PC-3 (cell line): ENCODE data around the gene ARMH4. TPM values are rescaled to one million over a fixed set of nuclear protein-coding genes. Genes with fewer than 3 reads are reported as not detected.

ENCODE experiments used
- ATAC-seq: fragments of 200-7000 bp; cut with Tn5 transposase; 2 replicates; pipeline ENCODE4 v1.9.1; 2020; ENCODE audit warnings: mild to moderate bottlenecking, moderate library complexity
- BruUV-seq: library from RNA; stranded (reverse); fragments of 400-500 nt; replicated peaks from 2 replicates; lab custom pipeline; 2021; lab: Mats Ljungman, UMichigan
- CTCF ChIA-PET: fragments of 300-600 bp; sonication (Branson Sonifier 250); formaldehyde crosslinking; loops from one replicate; lab custom pipeline; 2022; ENCODE audit warnings: antibody characterized with exemption; lab: Charles Lee
- POLR2A ChIA-PET: fragments of 300-600 bp; sonication (Branson Sonifier 250); formaldehyde crosslinking; loops from one replicate; lab custom pipeline; 2022; ENCODE audit warnings: antibody characterized with exemption; ENCODE audit not compliant: unreplicated experiment; lab: Charles Lee
- DNase-seq: peaks from one replicate; pipeline ENCODE4 v3.0.0-alpha.2; 2015
- H2AFZ ChIP-seq: fragments of 300-600 bp; sonication (generic); 2 replicates; pipeline ENCODE4 v1.6.0; 2016; ENCODE audit warnings: antibody characterized with exemption, low read length
- H3F3A ChIP-seq: fragments of 300-600 bp; sonication (generic); one replicate; pipeline ENCODE4 v1.6.0; 2017; ENCODE audit warnings: antibody characterized with exemption, low read length, control low read depth, mild to moderate bottlenecking; ENCODE audit not compliant: unreplicated experiment
- H3K27ac ChIP-seq: fragments of 300-600 bp; sonication (generic); 2 replicates; pipeline ENCODE4 v1.5.1; 2016; ENCODE audit warnings: mild to moderate bottlenecking, low read length
- H3K27me3 ChIP-seq: fragments of 300-600 bp; sonication (generic); 2 replicates; pipeline ENCODE4 v1.6.1; 2016; ENCODE audit warnings: low read length, mixed read lengths
- H3K36me3 ChIP-seq: fragments of 300-600 bp; sonication (generic); 2 replicates; pipeline ENCODE4 v1.6.1; 2016; ENCODE audit warnings: low read depth, mixed run types, low read length, mixed read lengths
- H3K4me1 ChIP-seq: fragments of 300-600 bp; sonication (generic); 2 replicates; pipeline ENCODE4 v1.5.1; 2016; ENCODE audit warnings: low read length; ENCODE audit not compliant: insufficient read depth
- H3K4me2 ChIP-seq: fragments of 300-600 bp; sonication (generic); 2 replicates; pipeline ENCODE4 v1.6.0; 2016; ENCODE audit warnings: low read length
- H3K4me3 ChIP-seq: fragments of 300-600 bp; sonication (generic); 2 replicates; pipeline ENCODE4 v1.5.1; 2016; ENCODE audit warnings: mild to moderate bottlenecking, low read length, mixed read lengths
- H3K79me2 ChIP-seq: fragments of 300-600 bp; sonication (generic); 2 replicates; pipeline ENCODE4 v1.6.1; 2017; ENCODE audit warnings: low read length, mixed read lengths
- H3K9ac ChIP-seq: fragments of 300-600 bp; sonication (generic); 2 replicates; pipeline ENCODE4 v1.6.0; 2016; ENCODE audit warnings: mild to moderate bottlenecking, low read length
- H3K9me2 ChIP-seq: fragments of 300-600 bp; sonication (generic); replicated peaks from 2 replicates; pipeline ENCODE4 v1.6.1; 2016; ENCODE audit warnings: mixed run types, low read length, mixed read lengths
- H3K9me3 ChIP-seq: fragments of 300-600 bp; sonication (generic); 2 replicates; pipeline ENCODE4 v1.6.1; 2016; ENCODE audit warnings: low read length, mixed read lengths
- H4K20me1 ChIP-seq: fragments of 300-600 bp; sonication (generic); 2 replicates; pipeline ENCODE4 v1.6.1; 2016; ENCODE audit warnings: low read length, mixed read lengths
- CTCF ChIP-seq: fragments of 300-600 bp; sonication (generic); conservative IDR thresholded peaks from 2 replicates; pipeline ENCODE4 v1.5.1; 2017; ENCODE audit warnings: antibody characterized with exemption, low read depth, mild to moderate bottlenecking, low read length
- EZH2 ChIP-seq: fragments of 300-600 bp; sonication (generic); IDR thresholded peaks from one replicate; pipeline ENCODE4 v1.6.1; 2017; ENCODE audit warnings: antibody characterized with exemption, mild to moderate bottlenecking, low read length; ENCODE audit not compliant: unreplicated experiment
- EZH2phosphoT487 ChIP-seq: fragments of 300-600 bp; sonication (generic); IDR thresholded peaks from 2 replicates; pipeline ENCODE4 v1.6.1; 2018; ENCODE audit warnings: mild to moderate bottlenecking, antibody characterized with exemption, low read length, borderline replicate concordance
- intact Hi-C: fragments of 100-400 bp; cut with micrococcal nuclease; formaldehyde crosslinking; loops from 2 replicates; pipeline ENCODE4 v1.9.0; 2023
- total RNA-seq: library from RNA; depleted of rRNA; stranded (reverse); fragments of >200 nt; gene quantifications from 2 replicates; pipeline ENCODE4 v1.2.3, GENCODE V29; 2014

Gene ARMH4
- total RNA-seq, 1 experiment from 2014 or later: 2.6 TPM

GRCh38 chr14:57981817-57982560 lies 170.0 kb downstream of the ARMH4 start:
- no peak for DNase-seq
- ATAC-seq: no peak
- no peaks in the 10 kb centered on the region for H3K36me3 ChIP-seq
- TF ChIP-seq EZH2phosphoT487: peak; percentile 47; the same call in 1 of the 2 replicates
- TF ChIP-seq EZH2: peak; percentile 74
- no peak for TF ChIP-seq CTCF
- ChIA-PET POLR2A (no interaction called here), CTCF (no interaction called here)
- intact Hi-C loops: no loop called here
- H3K9ac ChIP-seq: no peak overlapping the region
- no TSS peak for BruUV-seq
- H3K4me3 ChIP-seq: no peak overlapping the region
- H3K9me3 ChIP-seq: no peaks in the 10 kb centered on the region
- H3F3A ChIP-seq: no peaks in the 10 kb centered on the region
- no peaks in the 10 kb centered on the region for H4K20me1 ChIP-seq
- no peak overlapping the region for H3K27ac ChIP-seq
- no peak overlapping the region for H3K4me2 ChIP-seq
- no peaks in the 10 kb centered on the region for H3K9me2 ChIP-seq
- H2AFZ ChIP-seq: no peak overlapping the region
- H3K27me3 ChIP-seq: peaks cover 88% of the 10 kb centered on the region
- H3K79me2 ChIP-seq: no peaks in the 10 kb centered on the region
- no peaks in the 10 kb centered on the region for H3K4me1 ChIP-seq

- POLR2A ChIA-PET: no interaction called here
- Histone ChIP-seq H3K9ac (no peak overlapping the region), H4K20me1 (no peaks in the 10 kb centered on the region), H3K27me3 (peaks cover 95% of the 10 kb centered on the region), H3K9me2 (no peaks in the 10 kb centered on the region), H3K9me3 (no peaks in the 10 kb centered on the region), H3K4me3 (no peak overlapping the region), H3K36me3 (no peaks in the 10 kb centered on the region), H3K4me2 (no peak overlapping the region), H3K79me2 (no peaks in the 10 kb centered on the region), H3F3A (no peaks in the 10 kb centered on the region), H3K4me1 (no peaks in the 10 kb centered on the region), H3K27ac (no peak overlapping the region), H2AFZ (no peak overlapping the region)
- CTCF ChIA-PET: no interaction called here
- no TSS peak for BruUV-seq
- TF ChIP-seq EZH2 (no peak), EZH2phosphoT487 (no peak), CTCF (no peak)
- intact Hi-C loops: no loop called here
- ATAC-seq (no peak), DNase-seq (no peak)
Measured at GRCh38 chr14:57979376-57980048, 172.5 kb downstream of the ARMH4 start.

GRCh38 chr14:57976701-57977100 lies 175.3 kb downstream of the ARMH4 start:
- no peaks in the 10 kb centered on the region for H3K9me2 ChIP-seq
- no peaks in the 10 kb centered on the region for H3K9me3 ChIP-seq
- no peaks in the 10 kb centered on the region for H3F3A ChIP-seq
- TF ChIP-seq CTCF (no peak), EZH2 (no peak), EZH2phosphoT487 (no peak)
- no peak for ATAC-seq
- no peak overlapping the region for H3K27ac ChIP-seq
- H3K79me2 ChIP-seq: no peaks in the 10 kb centered on the region
- no peak overlapping the region for H3K4me3 ChIP-seq
- no TSS peak for BruUV-seq
- H3K9ac ChIP-seq: no peak overlapping the region
- POLR2A ChIA-PET: no interaction called here
- no peak for DNase-seq
- H3K36me3 ChIP-seq: no peaks in the 10 kb centered on the region
- H4K20me1 ChIP-seq: no peaks in the 10 kb centered on the region
- H3K4me1 ChIP-seq: no peaks in the 10 kb centered on the region
- peaks cover 78% of the 10 kb centered on the region for H3K27me3 ChIP-seq
- CTCF ChIA-PET: no interaction called here
- no peak overlapping the region for H2AFZ ChIP-seq
- intact Hi-C loops: no loop called here
- no peak overlapping the region for H3K4me2 ChIP-seq
